Upper lobe of left lung (tissue), 6 donors: ENCODE results near the gene PLGRKT. TPM values are rescaled to one million over a fixed set of nuclear protein-coding genes. Genes with fewer than 3 reads are reported as not detected.

ENCODE experiments used
- ATAC-seq, 2 donors: fragments of 200-7000 bp; cut with Tn5 transposase; one replicate each; pipeline ENCODE4 v1.9.1; 2022; ENCODE audit warnings: mild to moderate bottlenecking in 2 of 2, moderate library complexity in 2 of 2; ENCODE audit not compliant: low FRiP score in 2 of 2
- DNase-seq, 2 donors: peaks; one replicate each; pipeline ENCODE4 v3.0.0-alpha.2; 2019 to 2020
- H3K27ac ChIP-seq, 4 donors: fragments of 200-600 bp; sonication (generic); one replicate each; pipeline ENCODE4 v1.5.1; 2016 to 2019
- H3K27me3 ChIP-seq, 4 donors: fragments of 200-600 bp; sonication (generic); one replicate each; pipeline ENCODE4 v1.5.1; 2017 to 2019
- H3K36me3 ChIP-seq, 4 donors: fragments of 200-600 bp; sonication (generic); one replicate each; pipeline ENCODE4 v1.5.1; 2016 to 2019
- H3K4me1 ChIP-seq, 4 donors: fragments of 200-600 bp; sonication (generic); one replicate each; pipeline ENCODE4 v1.5.1; 2018 to 2019
- H3K4me3 ChIP-seq, 4 donors: fragments of 200-600 bp; sonication (generic); one replicate each; pipeline ENCODE4 v1.5.1; 2017 to 2019; ENCODE audit warnings: mild to moderate bottlenecking in 2 of 4, moderate library complexity in 1 of 4
- H3K9me3 ChIP-seq, 4 donors: fragments of 200-600 bp; sonication (generic); one replicate each; pipeline ENCODE4 v1.5.1; 2018 to 2019
- CTCF ChIP-seq, 6 experiments: fragments of 450-650 bp in 4 of 6; fragments of 200-600 bp in 2 of 6; sonication (generic) in 2 of 6; IDR thresholded peaks; one replicate each; pipeline ENCODE4 v1.5.1; 2016 to 2019; ENCODE audit warnings: antibody characterized with exemption in 6 of 6
- EP300 ChIP-seq, 4 donors: sonication (generic); formaldehyde crosslinking; IDR thresholded peaks; one replicate each; pipeline ENCODE4 v1.5.1; 2017; ENCODE audit warnings: antibody characterized with exemption in 4 of 4, control low read depth in 2 of 4
- POLR2A ChIP-seq, 4 donors: fragments of 450-650 bp; IDR thresholded peaks; one replicate each; pipeline ENCODE4 v1.5.1; 2016 to 2017; ENCODE audit warnings: antibody characterized with exemption in 4 of 4, mild to moderate bottlenecking in 2 of 4
- POLR2AphosphoS5 ChIP-seq, 2 donors: sonication (generic); formaldehyde crosslinking; IDR thresholded peaks; one replicate each; pipeline ENCODE4 v1.5.1; 2017; ENCODE audit warnings: antibody characterized with exemption in 2 of 2
- WGBS, 2 donors: methylation state at CpG; one replicate each; pipeline ENCODE4 v1.1.5; 2017 to 2018; 5-methylcytosine and 5-hydroxymethylcytosine counted together
- total RNA-seq, 6 donors: library from RNA; depleted of rRNA in 4 of 6; stranded (reverse); fragments of >200 nt in 4 of 6; gene quantifications; one replicate each; pipeline versions ENCODE4 v1.1.0 to v1.2.1, GENCODE V29; 2016 to 2021
- donor health status: DM: no; HTN: no; CAD: no; lungs with moderate emphysema.
- donor health status: DM: no; HTN: yes; CAD: no; lungs with severe emphysema.

Gene PLGRKT
- total RNA-seq, 6 donors from 2014 or later, result 3.1 to 19.3 (median 14.4) TPM

- Histone ChIP-seq H3K27ac (no peak overlapping the region), H3K27me3 (no peaks in the 10 kb centered on the region), H3K4me1 (no peaks in the 10 kb centered on the region), H3K4me3 (no peak overlapping the region), H3K36me3 (no peaks in the 10 kb centered on the region), H3K9me3 (no peaks in the 10 kb centered on the region)
- ATAC-seq (no peak), DNase-seq (peak in 1 of 2 donors; percentile 8)
- TF ChIP-seq POLR2AphosphoS5 (IDR thresholded peaks at IDR 0.05) (no peak), EP300 (IDR thresholded peaks at IDR 0.05) (no peak), CTCF (IDR thresholded peaks at IDR 0.05) (no peak), POLR2A (IDR thresholded peaks at IDR 0.05) (no peak)
- WGBS, 2 donors, result 93 to 94% methylated on average over 8 of the region's 8 CpGs
Measured at GRCh38 chr9:5482194-5482593, 44.5 kb upstream of the PLGRKT start.

- Histone ChIP-seq H3K36me3 (no peaks in the 10 kb centered on the region), H3K4me1 (no peaks in the 10 kb centered on the region), H3K9me3 (no peaks in the 10 kb centered on the region), H3K27ac (no peak overlapping the region), H3K27me3 (no peaks in the 10 kb centered on the region), H3K4me3 (no peak overlapping the region)
- no peak for TF ChIP-seq POLR2AphosphoS5 (IDR thresholded peaks at IDR 0.05)
- TF ChIP-seq EP300 (IDR thresholded peaks at IDR 0.05), result no peak
- no peak for TF ChIP-seq CTCF (IDR thresholded peaks at IDR 0.05)
- no peak for ATAC-seq
- 80 to 85% methylated on average over 5 of the region's 5 CpGs for WGBS, 2 donors
- no peak for DNase-seq
Measured at GRCh38 chr9:5481322-5482040, 43.8 kb upstream of the PLGRKT start.

- Histone ChIP-seq H3K27me3 (no peaks in the 10 kb centered on the region), H3K4me1 (no peaks in the 10 kb centered on the region), H3K27ac (no peak overlapping the region), H3K4me3 (no peak overlapping the region), H3K9me3 (no peaks in the 10 kb centered on the region), H3K36me3 (no peaks in the 10 kb centered on the region)
- WGBS, 2 donors, result 90 to 93% methylated on average over 4 of the region's 4 CpGs
- DNase-seq (no peak), ATAC-seq (no peak)
- TF ChIP-seq POLR2A (IDR thresholded peaks at IDR 0.05), result no peak
- TF ChIP-seq EP300 (IDR thresholded peaks at IDR 0.05), result no peak
- TF ChIP-seq POLR2AphosphoS5 (IDR thresholded peaks at IDR 0.05), result no peak
- TF ChIP-seq CTCF (IDR thresholded peaks at IDR 0.05), result no peak
Measured at GRCh38 chr9:5480919-5481318, 43.2 kb upstream of the PLGRKT start.

- DNase-seq (no peak), ATAC-seq (no peak)
- Histone ChIP-seq H3K27me3 (no peaks in the 10 kb centered on the region), H3K4me1 (no peaks in the 10 kb centered on the region), H3K27ac (no peak overlapping the region), H3K36me3 (no peaks in the 10 kb centered on the region), H3K9me3 (no peaks in the 10 kb centered on the region), H3K4me3 (no peak overlapping the region)
- no peak for TF ChIP-seq POLR2AphosphoS5 (IDR thresholded peaks at IDR 0.05)
- no peak for TF ChIP-seq EP300 (IDR thresholded peaks at IDR 0.05)
- TF ChIP-seq CTCF (IDR thresholded peaks at IDR 0.05), result no peak
- TF ChIP-seq POLR2A (IDR thresholded peaks at IDR 0.05), result no peak
- WGBS, 2 donors, result 82 to 87% methylated on average over 3 of the region's 3 CpGs
Measured at GRCh38 chr9:5479994-5480694, 42.4 kb upstream of the PLGRKT start.
